Glomerular visceral epithelial cell (primary cell): ENCODE results near the gene TJP1.

Source experiments
- DNase-seq: peaks from one replicate; pipeline ENCODE4 v3.0.0-alpha.2; 2016; ENCODE audit errors: extremely low spot score

The TJP1 gene

DNA sequence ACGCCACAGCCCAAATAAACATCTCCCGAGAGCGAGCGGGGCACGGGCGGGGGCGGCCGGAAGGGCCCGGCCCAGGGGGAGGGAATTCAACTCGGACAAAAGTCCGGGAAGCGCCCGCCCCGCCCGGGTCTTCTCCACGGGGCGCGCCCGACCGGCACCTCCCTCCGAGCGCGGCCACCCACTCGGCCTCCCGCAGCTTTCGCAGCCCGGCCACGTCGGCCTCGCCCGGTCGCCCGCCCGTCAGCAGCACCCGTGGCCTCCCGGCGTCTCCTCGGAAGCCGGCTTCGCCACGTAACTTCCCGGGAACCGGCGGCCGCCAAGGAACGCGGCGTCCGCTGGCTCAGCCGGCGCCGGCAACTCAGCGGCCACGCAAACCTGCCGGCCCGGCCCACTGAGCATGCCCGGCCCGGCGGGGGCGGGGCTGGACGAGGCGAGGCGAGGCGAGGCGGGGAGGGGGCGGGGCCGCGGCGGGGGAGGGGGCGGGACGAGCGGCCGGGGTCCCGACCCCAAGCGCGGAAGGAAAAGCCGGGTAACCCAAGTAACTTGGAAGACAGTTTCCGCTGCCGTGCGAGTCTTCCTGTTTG lies at the start of gene TJP1:
Gene TJP1, minus strand, starts transcription at position 369 of the 584 bp plus-strand sequence. CDS start 440 bp downstream, outside the sequence.
- peak; percentile 86 for DNase-seq

DNA sequence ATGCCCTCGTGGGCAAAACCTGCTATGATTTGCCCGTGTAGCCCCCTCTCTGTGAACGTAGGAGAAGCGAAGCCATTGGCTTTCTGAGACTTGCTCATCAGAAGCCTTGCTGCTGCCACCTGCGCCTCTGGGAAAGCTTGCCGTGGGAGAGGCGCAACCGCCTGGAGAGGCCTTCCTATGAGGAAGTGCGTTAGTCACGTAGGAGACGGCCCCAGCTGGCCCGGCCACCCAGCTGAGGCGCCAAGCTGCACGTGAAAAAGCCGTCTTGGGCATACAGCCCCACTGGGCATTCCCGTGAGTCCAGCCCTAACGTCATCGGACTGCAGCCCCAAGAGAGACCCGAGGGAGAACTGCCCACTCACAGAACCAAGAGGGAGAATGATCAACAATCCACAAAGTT lies 49.1 kb upstream of the TJP1 start:
- no peak for DNase-seq

DNA sequence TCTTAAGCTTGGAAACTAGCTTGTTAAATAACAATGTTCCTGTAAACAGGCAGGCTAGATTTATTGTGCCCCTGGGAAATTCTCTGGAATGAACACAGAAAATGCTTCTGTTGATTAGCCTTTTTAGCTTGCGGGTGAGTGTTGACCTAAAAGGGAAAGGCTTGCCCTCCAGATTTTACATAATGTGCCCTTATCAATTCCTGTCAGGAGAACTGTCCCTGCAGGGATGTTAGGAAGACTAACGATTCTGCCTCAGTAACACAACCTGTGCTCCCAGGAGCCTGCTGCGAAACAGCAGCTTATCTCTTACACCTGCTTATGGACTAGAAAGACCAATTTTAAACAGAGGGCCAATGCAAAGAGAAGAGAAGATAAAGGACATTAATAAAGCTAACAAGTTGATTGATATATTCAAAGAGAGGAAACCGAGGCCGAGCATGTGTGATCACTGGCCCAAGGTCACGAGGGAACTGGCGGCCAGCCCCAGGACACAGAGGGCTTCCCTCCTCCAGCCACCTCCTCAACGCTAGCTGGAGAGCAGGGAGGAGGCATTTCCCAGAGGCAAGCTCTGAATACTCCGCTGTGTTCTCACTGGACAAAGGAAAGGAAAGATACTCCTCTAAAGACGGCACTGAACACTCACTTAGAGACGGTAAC lies 48.4 kb upstream of the TJP1 start:
- DNase-seq: no peak

DNA sequence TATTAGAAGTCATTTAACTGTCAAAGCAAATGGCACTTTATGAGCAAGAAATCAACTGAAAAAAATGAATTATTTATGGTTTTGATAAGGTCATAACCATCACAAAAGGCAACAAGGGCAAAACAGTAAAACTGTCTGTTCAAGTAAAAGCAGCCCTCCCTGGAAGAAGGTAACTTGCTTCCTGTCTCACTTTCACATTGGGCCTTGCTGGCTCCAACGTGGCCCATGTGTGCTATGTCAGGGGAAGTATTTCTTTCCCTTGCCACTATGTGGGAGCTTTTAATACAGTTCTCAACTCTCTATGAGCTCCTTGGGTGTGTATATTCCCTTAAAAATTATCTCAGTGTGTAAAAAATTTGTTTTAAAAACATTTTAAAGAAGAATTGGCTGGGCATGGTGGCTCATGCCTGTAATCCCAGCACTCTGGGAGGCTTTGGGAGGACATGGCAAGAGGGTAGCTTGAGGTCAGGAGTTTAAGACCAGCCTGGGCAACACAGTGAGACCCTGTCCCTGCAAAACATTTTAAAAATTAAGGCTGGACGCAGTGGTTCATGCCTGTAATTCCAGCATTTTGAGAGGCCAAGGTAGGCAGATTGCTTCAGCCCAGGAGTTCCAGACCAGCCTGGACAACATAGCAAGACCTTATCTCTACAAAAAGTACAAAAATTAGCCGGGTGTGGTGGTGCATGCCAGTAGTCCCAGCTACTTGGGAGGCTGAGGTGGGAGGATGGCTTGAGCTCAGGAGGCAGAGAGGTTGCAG lies 45.2 kb upstream of the TJP1 start:
- DNase-seq: no peak

DNA sequence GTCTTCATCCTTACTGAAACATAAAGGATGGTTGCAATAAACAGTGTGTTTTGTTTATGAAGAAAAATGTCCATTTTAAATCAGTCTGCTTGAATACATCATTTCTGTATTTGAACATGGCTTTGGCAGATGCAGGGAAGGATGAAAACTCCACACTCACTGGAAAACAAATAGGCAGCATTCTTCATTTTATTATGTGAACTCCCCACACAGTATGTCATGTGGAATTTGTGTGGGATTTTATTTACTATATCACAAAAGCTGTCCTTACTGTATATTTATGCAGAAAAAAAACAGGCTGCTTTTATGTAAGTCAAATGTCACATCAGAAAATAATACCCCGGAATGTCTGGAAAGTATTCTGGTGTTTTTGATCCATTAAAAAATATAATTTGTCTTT lies 44.1 kb upstream of the TJP1 start:
- no peak for DNase-seq

DNA sequence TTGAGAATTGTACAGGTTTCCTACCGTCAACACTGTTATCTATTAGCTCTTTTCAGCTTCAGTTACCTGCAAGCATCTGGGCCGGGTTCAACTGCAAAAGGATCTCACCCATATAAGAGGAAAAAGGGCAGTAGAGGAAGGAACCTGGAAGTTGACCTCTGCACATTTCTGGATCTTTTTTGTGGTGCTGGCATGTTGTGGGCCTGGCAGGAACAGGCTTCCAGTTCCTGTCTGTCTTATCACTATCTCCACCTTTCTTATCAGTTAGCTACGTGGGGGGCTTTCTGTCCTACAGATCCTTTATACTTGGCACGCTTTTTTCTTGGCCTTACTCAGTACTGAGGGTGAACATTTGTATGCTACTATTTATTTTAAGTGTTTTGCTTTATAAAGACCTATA lies 42.2 kb upstream of the TJP1 start:
- DNase-seq: no peak

DNA sequence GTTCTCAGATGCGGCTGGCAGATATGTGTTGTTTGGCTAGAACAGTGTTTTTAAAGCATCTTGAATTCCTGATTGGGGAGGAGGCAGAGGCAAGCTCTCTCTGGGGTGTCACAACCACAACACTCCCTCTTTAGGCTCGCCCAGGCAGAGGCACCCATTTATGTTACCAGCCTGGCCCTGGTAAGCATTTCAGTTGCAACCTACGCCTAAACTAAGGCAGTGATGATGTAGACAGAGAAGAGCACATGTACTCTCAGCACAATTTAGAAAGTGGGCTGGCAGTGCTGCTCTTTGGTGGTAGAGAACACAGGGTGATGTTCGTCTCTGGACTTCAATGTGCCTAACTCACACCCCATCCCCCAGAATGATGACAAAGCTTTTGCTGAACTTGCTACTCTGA lies 41.2 kb upstream of the TJP1 start:
- no peak for DNase-seq

DNA sequence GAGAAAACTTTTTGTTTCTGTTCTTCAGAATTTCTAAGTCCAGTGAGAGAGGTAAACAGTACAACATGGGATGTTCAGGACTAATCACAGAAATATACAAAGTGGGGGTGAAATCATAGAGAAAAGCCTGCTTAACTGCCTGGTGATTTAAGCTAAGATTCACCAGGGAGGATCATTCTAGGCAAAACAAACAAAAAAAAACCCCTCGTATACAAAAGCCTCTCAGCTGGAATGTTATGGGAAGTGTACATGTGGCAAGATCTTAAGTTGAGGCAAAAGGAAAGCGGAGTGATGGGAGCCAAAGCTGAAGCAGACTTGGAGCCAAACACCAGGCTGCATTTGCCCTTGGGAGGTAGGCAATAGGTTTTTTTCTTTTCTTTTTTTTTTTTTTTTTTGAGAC lies 40.0 kb upstream of the TJP1 start:
- DNase-seq: no peak

DNA sequence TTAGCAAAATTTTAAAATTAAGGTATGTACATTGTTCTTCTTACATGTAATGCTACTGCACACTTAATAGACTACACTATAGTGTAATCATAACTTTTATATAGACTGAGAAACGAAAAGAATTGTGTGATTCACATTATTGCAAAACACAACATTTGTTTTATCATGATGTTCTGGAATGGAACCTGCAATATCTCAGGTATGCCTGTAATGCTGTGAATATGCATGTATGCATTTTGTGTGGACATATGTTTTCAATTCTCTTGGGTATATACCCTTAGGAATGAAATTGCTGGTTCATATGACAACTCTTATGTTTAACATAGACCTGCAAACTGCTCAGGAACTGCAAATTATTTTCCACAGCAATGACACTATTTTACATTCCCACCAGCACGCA lies 38.6 kb upstream of the TJP1 start:
- no peak for DNase-seq

DNA sequence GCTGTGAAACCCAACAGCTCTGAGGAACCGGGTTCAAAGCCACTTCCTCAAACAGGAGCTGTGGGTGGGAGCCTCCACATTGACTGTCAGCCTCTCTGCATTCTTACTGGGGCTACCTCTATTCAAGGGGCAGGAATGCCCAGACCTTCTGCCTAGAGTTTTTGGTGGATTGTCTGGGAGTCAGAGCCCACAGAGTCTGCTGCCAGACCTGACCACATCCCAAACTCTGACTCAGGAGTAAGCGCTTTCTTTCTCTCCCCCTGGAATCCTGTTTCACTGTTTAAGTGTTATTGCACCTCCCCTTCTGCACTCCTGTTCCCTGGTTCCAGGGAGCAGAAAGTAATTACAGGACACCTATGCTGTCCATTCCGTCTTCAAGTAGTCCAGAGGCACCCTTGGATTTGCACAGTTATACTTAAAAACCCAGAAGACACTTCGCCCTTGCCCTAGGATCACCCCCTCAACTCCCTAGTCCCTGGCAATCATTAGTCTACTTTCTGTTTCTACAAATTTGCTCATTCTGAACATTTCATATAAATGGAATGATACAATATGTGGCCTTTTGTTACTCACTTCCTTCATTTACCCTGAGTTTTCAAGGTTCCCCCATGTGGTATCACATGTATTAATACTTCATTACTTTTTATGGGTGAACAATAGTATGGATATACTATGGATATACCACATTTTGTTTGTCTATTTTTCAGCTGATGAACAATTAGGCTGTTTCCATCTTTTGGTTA lies 37.9 kb upstream of the TJP1 start:
- peak; percentile 88 for DNase-seq

DNA sequence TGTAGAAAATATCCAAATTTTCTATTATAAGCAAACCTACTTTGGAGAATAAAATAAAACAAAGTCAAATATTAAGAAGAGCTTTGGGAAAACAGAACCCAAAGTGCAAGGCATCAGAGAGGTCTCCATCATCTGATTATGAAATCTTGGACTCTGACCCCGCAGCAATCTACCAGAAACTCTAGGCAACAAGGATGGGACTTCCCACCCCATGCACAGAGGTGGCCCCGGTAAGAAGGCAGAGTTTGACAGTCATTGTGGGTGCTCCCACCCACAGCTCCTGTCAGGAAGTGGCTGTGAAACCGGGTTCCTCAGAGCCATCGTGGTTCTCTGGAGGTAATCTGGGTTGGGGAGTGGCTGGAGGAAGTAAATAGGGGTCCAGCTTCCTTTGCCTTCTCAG lies 37.0 kb upstream of the TJP1 start:
- peak; percentile 9 for DNase-seq

DNA sequence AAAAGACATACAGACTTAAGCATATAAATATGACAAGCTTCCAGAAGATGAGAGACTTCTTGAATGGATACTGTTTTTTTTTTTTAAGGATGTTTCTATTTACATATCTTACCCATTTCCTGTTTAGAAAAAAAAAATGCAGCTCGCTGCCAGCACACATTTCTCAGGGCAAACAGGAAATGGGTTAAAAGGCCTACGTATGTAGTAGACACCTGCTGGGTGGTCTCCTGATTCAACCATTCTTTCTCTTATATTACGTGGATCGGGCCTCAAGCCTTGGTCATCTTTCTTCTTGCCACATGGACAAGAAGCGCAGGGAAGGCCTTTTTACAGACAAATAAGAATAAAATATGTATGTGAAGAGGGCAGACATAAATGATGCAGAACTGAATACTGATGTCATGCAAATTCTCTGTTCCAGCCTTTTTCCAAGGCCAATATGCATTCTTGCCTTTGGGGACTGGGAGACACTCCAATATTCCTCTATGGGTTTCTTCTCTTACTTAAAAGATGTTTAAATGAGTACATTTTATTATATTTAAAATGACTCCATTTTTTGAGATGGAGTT lies 35.0 kb upstream of the TJP1 start:
- DNase-seq: no peak

DNA sequence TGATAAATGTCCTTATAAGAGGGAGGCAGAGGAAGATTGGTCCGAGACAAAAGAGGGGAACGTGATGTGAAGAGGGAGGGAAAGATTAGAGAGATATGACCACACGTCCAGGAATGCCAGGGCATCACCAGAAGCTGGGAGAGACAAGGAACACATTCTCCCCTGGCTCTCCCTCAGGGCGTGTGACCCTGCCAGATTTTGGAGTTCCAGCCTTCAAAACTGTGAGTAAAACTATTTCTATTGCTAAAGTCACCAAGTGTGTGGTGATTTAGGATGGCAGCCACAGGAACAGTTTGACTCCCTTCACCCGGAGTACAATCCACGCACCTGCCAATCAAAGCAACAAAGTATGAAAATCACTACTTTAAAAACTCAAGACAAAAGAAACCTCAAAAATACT lies 32.1 kb upstream of the TJP1 start:
- no peak for DNase-seq

DNA sequence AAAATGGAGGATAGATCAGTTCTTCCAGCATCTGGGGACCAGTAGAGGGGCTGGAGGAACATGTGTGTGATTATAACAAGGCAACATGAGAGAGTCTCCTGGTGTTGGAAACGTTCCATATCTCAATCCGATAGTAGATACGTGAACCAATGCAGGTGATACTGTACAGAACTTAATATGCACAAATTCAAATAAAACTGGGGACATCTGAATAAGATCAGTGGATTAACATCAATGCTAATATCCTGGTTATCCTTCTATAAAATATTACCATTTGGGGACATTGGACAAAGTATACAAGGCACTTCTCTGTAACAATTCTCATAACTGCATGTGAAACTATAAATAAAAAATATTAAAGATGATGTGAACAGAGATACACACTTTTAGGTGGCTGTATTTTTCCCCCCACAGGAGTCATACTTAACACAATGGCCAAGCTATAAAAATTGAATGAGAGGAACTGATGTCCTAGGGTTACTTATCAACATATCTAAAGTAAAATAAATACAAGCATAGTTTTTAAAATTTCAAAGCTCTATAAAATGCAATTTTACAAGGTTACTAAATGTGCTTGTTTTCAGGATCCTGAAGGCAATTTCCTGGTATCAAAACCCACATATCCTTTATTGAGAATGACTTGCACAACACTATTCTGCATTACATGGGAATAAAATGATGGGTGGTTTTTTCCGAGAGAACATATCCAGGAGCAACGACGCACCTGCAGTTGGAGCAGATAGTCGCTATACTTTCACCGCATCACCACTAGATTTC lies 31.1 kb upstream of the TJP1 start:
- no peak for DNase-seq

DNA sequence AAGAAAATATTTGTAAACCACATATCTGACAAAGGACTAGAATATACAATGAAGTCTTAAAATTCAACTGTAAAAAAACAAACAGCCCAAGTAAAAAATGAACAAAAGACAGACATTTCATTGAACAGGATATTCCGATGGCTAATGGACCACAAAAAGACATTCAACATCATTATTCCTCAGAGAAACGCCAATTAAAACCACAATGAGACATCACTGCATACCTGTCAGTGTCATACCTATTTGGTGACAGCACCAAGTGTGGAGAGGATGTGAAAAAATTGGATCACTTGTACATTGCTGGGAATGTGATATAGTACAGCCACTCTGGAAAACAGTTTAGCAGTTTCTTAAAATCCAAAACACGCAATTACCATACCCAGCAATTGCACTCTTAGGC lies 29.9 kb upstream of the TJP1 start:
- peak; percentile 33 for DNase-seq

DNA sequence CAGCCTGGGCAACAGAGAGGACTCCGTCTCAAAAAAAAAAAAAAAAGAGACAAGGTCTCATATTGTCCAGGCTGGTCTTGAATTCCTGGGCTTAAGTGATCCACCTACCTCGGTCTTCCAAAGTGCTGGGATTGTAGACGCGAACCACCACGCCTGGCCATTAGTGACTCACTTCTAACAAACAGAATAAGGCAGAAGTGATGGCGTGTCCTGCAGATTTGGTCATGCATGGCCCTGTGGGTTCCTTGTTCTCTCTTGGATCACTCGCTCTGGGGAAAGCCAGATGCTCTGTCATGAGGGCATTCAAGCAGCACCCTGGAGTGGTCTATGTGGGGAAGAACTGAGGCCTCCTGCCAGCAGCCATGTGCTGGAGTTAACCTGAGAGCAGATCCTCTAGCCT lies 27.4 kb upstream of the TJP1 start:
- DNase-seq: peak; percentile 97

DNA sequence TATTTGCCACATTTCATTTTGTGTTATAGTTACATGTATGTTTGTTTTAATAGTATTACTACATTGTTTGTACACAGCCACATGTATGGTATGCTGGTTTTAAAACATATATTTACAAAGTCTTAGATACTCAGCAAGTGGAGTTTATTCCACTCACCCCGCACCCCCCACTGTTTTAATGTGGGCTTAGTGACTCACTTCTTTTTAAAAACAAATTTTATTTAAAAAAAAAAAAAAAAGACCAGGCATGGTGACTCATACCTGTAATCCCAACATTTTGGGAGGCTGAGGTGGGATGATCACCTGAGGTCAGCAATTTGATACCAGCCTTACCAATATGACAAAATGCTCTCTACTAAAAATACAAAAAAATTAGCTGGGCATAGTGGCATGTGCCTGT lies 26.9 kb upstream of the TJP1 start:
- DNase-seq: peak; percentile 41

DNA sequence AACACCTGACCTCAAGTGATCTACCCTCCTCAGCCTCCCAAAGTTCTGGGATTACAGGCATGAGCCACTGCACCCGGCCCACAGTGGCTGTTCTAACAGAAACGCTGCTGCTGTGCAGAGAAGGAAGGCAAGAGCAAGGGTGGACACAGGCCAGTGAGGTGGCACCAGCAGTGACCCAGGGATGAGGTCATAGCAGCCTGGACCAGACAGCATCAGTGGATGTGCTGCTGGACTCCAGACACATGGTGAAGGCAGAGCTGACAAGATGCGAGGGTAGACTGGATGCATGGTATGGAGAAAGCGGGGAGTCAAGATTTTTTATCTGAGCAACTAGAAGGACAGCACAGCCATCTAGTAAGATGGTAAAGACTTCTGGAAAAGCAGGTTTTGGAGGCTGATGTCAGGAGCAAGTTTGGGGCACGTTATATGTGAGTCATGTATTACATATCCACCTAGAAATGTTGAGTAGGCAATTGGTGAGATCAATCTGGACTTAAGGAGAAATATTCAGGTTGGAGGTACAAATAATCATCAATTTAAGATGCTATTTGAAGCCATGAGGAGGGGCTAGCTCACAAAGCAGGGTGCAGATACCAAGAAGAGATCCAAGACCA lies 22.1 kb upstream of the TJP1 start:
- peak; percentile 26 for DNase-seq

DNA sequence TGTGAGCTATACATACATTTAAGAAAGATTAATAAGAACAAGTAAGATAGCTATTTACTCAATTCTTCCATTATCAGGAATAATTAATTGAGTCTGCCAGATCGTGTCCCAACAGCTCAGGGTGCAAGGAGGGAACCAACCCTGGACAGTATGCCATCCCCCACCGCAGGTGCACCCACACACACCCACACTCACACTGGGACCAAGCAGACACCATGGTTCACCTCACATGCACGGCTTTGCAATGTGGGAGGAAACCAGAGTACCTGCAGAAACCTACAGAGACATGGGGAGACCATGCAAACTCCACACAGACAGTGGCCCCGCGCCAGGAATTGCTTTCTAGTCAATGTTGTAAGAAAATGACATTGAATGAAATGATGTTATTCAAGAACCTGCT lies 20.0 kb upstream of the TJP1 start:
- DNase-seq: no peak

DNA sequence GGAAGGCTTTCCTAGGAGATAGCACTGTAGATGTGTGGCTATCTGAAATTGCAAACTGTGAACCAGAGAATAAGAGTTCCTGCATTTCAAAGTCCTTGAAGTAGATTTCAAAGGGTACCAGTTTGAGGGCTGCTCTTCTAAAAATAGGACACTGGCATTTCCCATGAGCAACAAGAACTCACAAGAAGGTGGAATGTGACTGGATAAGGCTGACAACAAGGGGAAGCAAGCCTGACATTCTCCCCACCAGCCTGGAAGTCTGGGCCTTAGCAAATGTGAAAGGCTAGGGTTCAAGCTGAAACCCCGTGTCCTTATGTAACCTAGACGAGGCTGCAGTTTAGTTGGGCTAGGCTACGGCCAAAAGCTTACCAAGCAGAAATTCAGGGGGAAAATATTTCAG lies 18.7 kb upstream of the TJP1 start:
- no peak for DNase-seq

DNA sequence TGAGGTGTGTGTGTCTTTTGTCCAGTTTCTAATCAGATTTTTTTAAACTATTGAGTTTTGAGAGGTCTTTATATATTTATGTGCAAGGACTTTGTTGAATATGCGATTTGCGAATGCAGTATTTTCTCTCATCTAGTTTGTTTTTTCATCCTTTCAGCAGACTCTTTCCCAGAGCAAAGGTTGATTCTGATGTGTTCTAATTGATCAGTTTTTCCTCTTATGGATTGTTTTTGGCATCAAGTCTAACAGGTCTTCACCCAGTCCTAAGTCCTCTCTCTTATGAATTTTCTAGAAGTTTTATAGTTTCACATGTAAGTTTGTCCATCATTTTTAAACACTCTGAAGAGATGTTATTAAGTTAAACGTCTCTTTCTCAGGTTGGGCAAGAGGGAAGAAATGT lies 17.8 kb upstream of the TJP1 start:
- no peak for DNase-seq
